ENCODE results near the gene CPED1.
"Not testable (repeated sequence)": the region's sequence is repeated elsewhere in the genome, so short reads cannot be mapped to it uniquely, and the experiment has no call there.

CPED1 gene

GRCh38 chr7:121267612-121268011 is 279.1 kb downstream of the CPED1 start:
- no peak for DNase-seq

GRCh38 chr7:121269798-121270197 is 281.3 kb downstream of the CPED1 start:
- DNase-seq = no peak

DNA sequence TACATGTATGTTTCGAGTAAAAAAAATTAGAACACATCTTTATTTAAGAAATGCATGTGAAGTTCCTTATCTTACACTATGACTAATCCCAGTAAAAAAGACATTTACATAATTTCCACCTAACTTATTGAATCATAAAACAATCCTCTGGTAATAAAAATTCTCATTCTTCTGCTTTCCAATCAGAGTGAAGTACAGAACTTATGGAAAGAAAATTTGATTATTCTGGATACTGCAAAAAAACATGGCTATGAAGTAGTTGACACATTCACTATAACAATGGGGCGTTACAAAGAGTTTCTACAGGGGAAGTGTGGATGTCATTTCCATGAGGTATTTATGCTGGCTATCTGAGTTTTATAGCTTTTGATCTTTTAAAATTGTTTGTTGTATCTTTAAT is 282.6 kb downstream of the CPED1 start:
- no peak for DNase-seq

DNA sequence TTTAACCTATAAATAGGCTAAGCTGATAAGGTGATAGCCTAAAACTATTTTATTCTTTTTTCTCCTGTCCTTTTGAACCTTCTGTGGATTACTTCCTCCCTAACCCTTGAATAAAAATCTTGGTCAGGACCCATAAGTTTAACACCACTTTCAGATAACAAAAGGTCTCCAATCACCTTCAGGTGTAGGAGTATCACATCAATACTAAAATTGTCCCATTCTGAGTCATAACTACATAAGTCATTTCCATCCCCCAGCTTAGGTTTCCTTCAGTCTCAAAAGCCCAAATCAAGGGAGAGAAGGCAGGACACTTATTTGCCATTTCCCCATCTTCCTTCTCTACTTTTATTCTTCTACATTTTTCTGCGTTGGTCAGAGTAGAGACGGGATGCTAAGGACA is 283.4 kb downstream of the CPED1 start:
- no peak for DNase-seq

DNA sequence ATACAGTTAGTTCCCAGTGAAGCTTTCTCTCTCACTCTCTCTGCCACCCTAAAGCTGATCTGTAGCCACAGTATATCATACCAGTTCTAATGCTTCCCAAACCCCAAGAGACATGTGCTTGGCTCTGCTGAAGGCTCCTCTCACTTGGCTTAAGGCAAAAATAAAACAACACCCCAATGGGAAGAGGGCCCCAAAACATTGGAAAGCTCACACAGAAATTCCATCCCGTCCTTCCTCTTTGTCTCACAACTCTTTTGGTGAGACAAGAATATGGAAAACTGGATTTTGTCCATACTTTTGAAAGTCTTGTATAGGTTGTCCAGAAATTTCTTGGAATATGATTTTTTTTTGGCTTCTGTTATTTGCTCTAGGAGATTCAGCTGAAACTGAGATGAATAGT is 284.2 kb downstream of the CPED1 start:
- no peak for DNase-seq

- DNase-seq = no peak
These were observed 285.1 kb downstream of the CPED1 start for GRCh38 chr7:121273467-121274167.

- DNase-seq = no peak
These were observed 286.0 kb downstream of the CPED1 start for GRCh38 chr7:121274467-121274866.

DNA sequence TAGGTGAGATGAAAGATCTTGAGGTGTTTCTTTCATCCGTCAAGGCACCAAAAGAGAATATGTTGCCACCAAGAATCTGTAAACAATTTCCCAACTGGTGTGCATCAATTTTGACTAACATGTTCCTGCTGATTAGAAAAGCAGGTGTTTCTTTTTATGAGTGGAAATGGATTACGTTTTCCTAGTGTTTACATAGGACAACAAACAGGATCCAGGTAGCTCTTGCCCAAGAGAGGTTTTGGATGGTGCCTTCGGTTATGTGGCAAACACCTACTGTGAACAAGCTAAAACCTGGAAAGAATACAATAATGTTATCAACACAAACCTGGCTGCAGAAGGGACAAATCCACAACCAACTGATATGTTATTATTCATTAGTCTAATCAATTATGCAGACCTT is 286.7 kb downstream of the CPED1 start:
- DNase-seq = no peak

- no peak for DNase-seq
These were observed 287.8 kb downstream of the CPED1 start for GRCh38 chr7:121276313-121276712.

- DNase-seq = no peak
These were observed 289.9 kb downstream of the CPED1 start for GRCh38 chr7:121278120-121279021.

DNA sequence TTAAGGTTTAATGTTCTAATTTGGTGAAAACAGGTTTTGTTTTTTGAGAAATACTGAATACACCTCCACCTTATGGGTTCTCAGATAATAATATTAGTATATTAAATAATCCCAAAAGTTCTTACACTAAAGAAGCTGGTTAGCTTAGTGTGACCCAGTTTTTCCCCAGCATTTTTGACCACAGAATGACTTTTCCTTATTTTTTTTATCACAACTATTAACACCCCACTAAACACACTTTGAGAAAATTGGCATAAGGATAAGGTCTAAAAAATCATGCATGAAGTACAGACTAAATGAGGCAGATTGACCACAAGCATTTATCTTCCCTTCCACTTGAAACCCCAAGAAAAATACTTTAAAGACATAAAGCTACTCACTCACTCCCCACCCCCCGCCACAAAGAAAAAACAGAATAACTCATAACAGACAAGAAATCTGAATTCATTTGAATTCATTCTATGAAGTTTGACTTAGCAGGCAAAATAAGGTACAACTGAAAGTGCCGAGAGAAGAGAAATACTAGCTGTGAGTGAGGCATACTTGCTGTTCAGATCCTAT is 290.6 kb downstream of the CPED1 start:
- no peak for DNase-seq

DNA sequence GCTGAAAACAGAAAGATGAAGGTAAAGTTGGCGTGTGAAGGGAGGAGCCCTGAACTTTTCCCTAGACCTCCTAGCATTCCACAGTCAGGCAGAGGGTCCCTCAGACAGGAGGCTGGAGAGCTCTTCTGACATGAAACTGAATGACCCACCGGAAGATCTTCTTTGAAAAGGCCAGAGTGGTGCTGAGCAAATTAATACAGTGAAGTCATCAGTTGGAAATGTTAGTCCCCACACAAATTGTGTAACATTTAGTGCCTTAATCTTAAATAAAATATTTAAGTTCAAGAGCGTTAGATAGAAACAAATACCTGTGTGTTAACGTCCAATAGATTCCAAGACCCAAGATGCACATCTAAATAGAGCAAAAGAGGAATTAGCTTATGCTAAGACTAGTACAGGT is 291.3 kb downstream of the CPED1 start:
- DNase-seq = no peak

DNA sequence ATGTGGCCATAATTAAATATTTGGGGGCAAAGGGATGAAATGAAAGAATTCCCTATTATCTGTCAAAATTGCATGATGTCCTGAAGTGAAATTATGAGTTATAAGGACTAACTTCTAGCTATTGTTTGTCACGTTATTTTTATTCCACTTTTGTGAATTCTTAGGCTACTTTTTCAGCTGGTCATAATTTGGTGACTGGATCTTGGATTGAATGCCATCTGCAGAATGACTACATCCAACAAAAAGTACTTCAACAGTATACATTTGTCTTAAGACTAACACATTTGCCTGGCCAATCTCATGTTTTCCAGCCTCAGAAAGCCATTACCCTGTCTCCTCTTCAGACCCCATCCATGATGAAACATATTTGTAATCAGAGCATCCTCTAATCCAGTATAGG is 292.1 kb downstream of the CPED1 start:
- DNase-seq = no peak

GRCh38 chr7:121282129-121282528 is 293.6 kb downstream of the CPED1 start:
- DNase-seq = no peak

- no peak for DNase-seq
These were observed 296.7 kb downstream of the CPED1 start for GRCh38 chr7:121285066-121285667.

DNA sequence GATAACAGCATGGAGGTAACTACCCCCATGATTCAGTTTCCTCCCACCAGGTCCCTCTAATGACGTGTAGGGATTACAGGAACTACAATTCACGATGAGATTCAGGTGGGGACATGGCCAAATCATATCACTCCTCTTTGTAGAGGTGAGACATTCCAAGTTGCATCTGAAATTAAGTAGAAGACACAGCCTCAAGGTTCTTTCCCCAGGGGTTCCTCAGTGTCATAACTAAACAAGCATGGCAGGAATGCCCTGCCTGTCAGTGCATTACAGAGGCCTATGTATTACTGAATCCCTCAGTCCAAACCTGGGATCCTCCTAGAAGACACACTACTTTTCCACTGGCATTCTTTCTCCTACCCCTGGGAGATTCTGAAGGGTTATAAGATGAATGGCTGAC is 297.7 kb downstream of the CPED1 start:
- DNase-seq = no peak

DNA sequence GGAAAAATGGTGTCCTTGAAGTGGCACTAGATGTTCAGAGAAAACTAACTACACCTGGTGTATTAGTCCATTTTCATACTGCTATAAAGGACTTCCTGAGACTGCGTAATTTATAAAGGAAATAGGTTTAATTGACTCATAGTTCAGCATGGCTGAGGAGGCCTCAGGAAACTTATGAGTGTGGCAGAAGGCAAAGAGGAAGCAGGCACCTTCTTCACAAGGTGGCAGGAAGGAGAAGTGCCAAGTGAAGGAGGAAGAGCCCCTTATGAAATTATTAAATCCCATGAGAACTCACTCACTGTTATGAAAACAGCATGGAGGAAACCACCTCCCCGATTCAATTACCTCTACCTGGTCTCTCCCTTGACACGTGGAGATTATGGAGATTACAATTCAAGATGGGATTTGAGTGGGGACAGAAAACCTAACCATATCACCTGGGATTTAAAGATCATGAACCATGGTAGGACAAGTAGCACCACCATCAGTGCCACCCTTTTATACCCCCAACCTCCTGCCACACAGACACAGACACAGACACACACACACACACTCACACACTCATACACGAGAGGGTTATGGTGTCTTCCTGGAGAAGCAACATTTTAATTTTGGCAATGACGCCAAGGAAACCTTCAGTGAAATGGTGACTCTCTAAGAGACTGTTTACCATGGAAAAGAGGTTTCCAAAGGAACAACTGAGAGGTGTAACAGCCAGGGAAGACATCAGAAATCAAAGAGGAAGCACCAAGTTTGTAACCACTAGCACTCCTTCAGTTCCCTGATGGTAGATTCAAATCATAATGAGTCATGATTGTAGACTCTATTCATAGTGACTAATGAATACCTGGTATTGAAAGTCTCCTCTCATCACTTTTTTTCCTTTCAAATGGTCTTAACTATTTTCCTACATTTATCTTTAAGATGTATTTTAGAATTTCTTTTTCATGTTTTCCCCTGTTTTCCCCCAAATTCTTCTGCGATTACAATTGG is 298.5 kb downstream of the CPED1 start:
- DNase-seq = no peak

- no peak for DNase-seq
These were observed 300.4 kb downstream of the CPED1 start for GRCh38 chr7:121288894-121289293.

DNA sequence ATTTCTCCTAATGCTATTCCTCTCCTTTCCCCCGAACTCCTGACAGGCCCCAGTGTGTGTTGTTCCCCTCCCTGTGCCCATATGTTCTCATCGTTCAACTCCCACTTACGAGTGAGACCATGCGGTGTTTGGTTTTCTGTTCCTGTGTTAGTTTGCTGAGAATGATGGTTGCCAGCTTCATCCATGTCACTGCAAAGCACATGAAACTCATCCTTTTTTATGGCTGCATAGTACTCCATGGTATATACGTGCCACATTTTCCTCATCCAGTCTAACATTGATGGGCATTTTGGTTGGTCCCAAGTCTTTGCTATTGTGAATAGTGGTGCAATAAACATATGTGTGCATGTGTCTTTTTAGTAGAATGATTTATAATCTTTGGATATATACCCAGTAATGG is 301.4 kb downstream of the CPED1 start:
- not testable (repeated sequence) for DNase-seq

- DNase-seq = no peak
These were observed 306.0 kb downstream of the CPED1 start for GRCh38 chr7:121294448-121294992.

- DNase-seq = no peak
These were observed 309.3 kb downstream of the CPED1 start for GRCh38 chr7:121297843-121298242.

- no peak for DNase-seq
These were observed 310.3 kb downstream of the CPED1 start for GRCh38 chr7:121298831-121299239.
